Progenitor cell of endocrine pancreas (in vitro differentiated cells): Measurements from ENCODE around the gene NLE1. TPM values are rescaled to one million over a fixed set of nuclear protein-coding genes. Genes with fewer than 3 reads are reported as not detected.

Source experiments
- DNase-seq: peaks from one replicate; pipeline ENCODE4 v3.0.0; 2021; ENCODE audit warnings: low spot score; ENCODE audit not compliant: unreplicated experiment
- H3K27ac Mint-ChIP-seq: 2 replicates; pipeline ENCODE4 v1.8.0; 2021; ENCODE audit warnings: mild to moderate bottlenecking, moderate library complexity, mixed read lengths
- H3K27me3 Mint-ChIP-seq: 2 replicates; pipeline ENCODE4 v1.8.0; 2021; ENCODE audit warnings: mixed read lengths
- H3K36me3 Mint-ChIP-seq: 2 replicates; pipeline ENCODE4 v1.8.0; 2022; ENCODE audit warnings: mixed read lengths; ENCODE audit not compliant: insufficient read depth
- H3K4me1 Mint-ChIP-seq: 2 replicates; pipeline ENCODE4 v1.8.0; 2021; ENCODE audit warnings: low read depth, mixed read lengths
- H3K4me3 Mint-ChIP-seq: 2 replicates; pipeline ENCODE4 v1.8.0; 2021; ENCODE audit warnings: low read depth, mild to moderate bottlenecking, moderate library complexity, mixed read lengths
- H3K9me3 Mint-ChIP-seq: 2 replicates; pipeline ENCODE4 v1.8.0; 2021; ENCODE audit warnings: low read depth, mixed read lengths
- CTCF ChIP-seq: fragments of 200-600 bp; sonication (generic); IDR thresholded peaks from one replicate; pipeline ENCODE4 v1.5.0; 2021; ENCODE audit warnings: antibody characterized with exemption, mild to moderate bottlenecking; ENCODE audit not compliant: unreplicated experiment
- total RNA-seq: library from RNA; stranded (reverse); gene quantifications from 2 replicates; pipeline ENCODE4 v1.2.1, GENCODE V29; 2021

The NLE1 gene
- total RNA-seq, 1 donor from 2014 or later, result 18.1 TPM

- H3K4me3 Mint-ChIP-seq, result no peak overlapping the region
- no peak overlapping the region for H3K27ac Mint-ChIP-seq
These were observed 24.9 kb upstream of the NLE1 start for GRCh38 chr17:35167046-35167445.

GRCh38 chr17:35166526-35166925, 24.4 kb upstream of the NLE1 start:
- DNase-seq, result no peak
- Mint-ChIP-seq H3K4me1 (no peaks in the 10 kb centered on the region), H3K36me3 (no peaks in the 10 kb centered on the region), H3K4me3 (no peak overlapping the region), H3K27ac (no peak overlapping the region), H3K9me3 (no peaks in the 10 kb centered on the region), H3K27me3 (peaks cover 5% of the 10 kb centered on the region)
- TF ChIP-seq CTCF, result no peak

More at GRCh38 chr17:35167046-35167445, 24.9 kb upstream of the NLE1 start:
- no peak for TF ChIP-seq CTCF
- Mint-ChIP-seq H3K9me3 (no peaks in the 10 kb centered on the region), H3K36me3 (no peaks in the 10 kb centered on the region), H3K27me3 (peaks cover 3% of the 10 kb centered on the region), H3K4me1 (no peaks in the 10 kb centered on the region)
- no peak for DNase-seq

GRCh38 chr17:35164716-35165115, 22.6 kb upstream of the NLE1 start:
- TF ChIP-seq CTCF, result no peak
- Mint-ChIP-seq H3K27me3 (peaks cover 11% of the 10 kb centered on the region), H3K4me1 (peaks cover 2% of the 10 kb centered on the region), H3K9me3 (no peaks in the 10 kb centered on the region), H3K4me3 (no peak overlapping the region), H3K36me3 (no peaks in the 10 kb centered on the region), H3K27ac (no peak overlapping the region)
- no peak for DNase-seq

GRCh38 chr17:35163886-35164285, 21.8 kb upstream of the NLE1 start:
- Mint-ChIP-seq H3K9me3 (no peaks in the 10 kb centered on the region), H3K36me3 (no peaks in the 10 kb centered on the region), H3K27ac (no peak overlapping the region), H3K4me3 (no peak overlapping the region), H3K27me3 (peaks cover 11% of the 10 kb centered on the region), H3K4me1 (peaks cover 2% of the 10 kb centered on the region)
- TF ChIP-seq CTCF, result no peak
- DNase-seq, result no peak

GRCh38 chr17:35162755-35163154, 20.7 kb upstream of the NLE1 start:
- DNase-seq, result no peak
- H3K27me3 Mint-ChIP-seq, result peaks cover 11% of the 10 kb centered on the region
- H3K27ac Mint-ChIP-seq, result no peak overlapping the region
- no peaks in the 10 kb centered on the region for H3K9me3 Mint-ChIP-seq
- H3K4me3 Mint-ChIP-seq, result no peak overlapping the region
- TF ChIP-seq CTCF, result no peak
- H3K4me1 Mint-ChIP-seq, result peaks cover 2% of the 10 kb centered on the region
- H3K36me3 Mint-ChIP-seq, result no peaks in the 10 kb centered on the region
